KG1 (cell line): ENCODE measurements around the gene RIPK1.

ENCODE experiments used
- DNase-seq: peaks from one replicate; lab custom pipeline; 2025; lab: John Stamatoyannopoulos, UW

RIPK1 gene

GRCh38 chr6:3085074-3085473 is 16.8 kb downstream of the RIPK1 start:
- DNase-seq: no peak

- no peak for DNase-seq
Measured at GRCh38 chr6:3086282-3086946, 18.1 kb downstream of the RIPK1 start.

GRCh38 chr6:3088446-3088845 is 20.2 kb downstream of the RIPK1 start:
- no peak for DNase-seq

- no peak for DNase-seq
Measured at GRCh38 chr6:3088968-3089367, 20.7 kb downstream of the RIPK1 start.

GRCh38 chr6:3090013-3090412 is 21.7 kb downstream of the RIPK1 start:
- DNase-seq: no peak

- no peak for DNase-seq
Measured at GRCh38 chr6:3094815-3095214, 26.5 kb downstream of the RIPK1 start.

GRCh38 chr6:3102875-3103274 is 34.6 kb downstream of the RIPK1 start:
- no peak for DNase-seq

GRCh38 chr6:3108746-3109414 is 40.6 kb downstream of the RIPK1 start:
- no peak for DNase-seq

GRCh38 chr6:3109761-3110160 is 41.5 kb downstream of the RIPK1 start:
- no peak for DNase-seq

- no peak for DNase-seq
Measured at GRCh38 chr6:3114377-3114776, 46.1 kb downstream of the RIPK1 start.

- no peak for DNase-seq
Measured at GRCh38 chr6:3117912-3118352, 49.6 kb downstream of the RIPK1 start.

GRCh38 chr6:3118353-3119039 is 50.2 kb downstream of the RIPK1 start, which contains the start of gene BPHL:
Gene BPHL (plus strand): TSS chr6:3118711. CDS start chr6:3118741, 30 bp downstream.
- peak; percentile 88 for DNase-seq

- DNase-seq: peak; percentile 76
Measured at GRCh38 chr6:3119040-3119723, 50.9 kb downstream of the RIPK1 start.

GRCh38 chr6:3120765-3121089 is 52.4 kb downstream of the RIPK1 start:
- no peak for DNase-seq

- DNase-seq: no peak
Measured at GRCh38 chr6:3122823-3123182, 54.5 kb downstream of the RIPK1 start.

- DNase-seq: no peak
Measured at GRCh38 chr6:3124667-3125066, 56.4 kb downstream of the RIPK1 start.

GRCh38 chr6:3125815-3126214 is 57.5 kb downstream of the RIPK1 start:
- DNase-seq: no peak

- no peak for DNase-seq
Measured at GRCh38 chr6:3128356-3129108, 60.2 kb downstream of the RIPK1 start.

GRCh38 chr6:3131695-3132094 is 63.4 kb downstream of the RIPK1 start:
- DNase-seq: no peak

GRCh38 chr6:3133515-3133914 is 65.2 kb downstream of the RIPK1 start:
- no peak for DNase-seq

- DNase-seq: no peak
Measured at GRCh38 chr6:3135668-3136291, 67.5 kb downstream of the RIPK1 start.
